LoVo (cell line): ENCODE data around the gene TBC1D9.

Experiments used
- DNase-seq: peaks from one replicate; pipeline ENCODE4 v3.0.0-alpha.2; 2016; ENCODE audit warnings: low spot score

TBC1D9 gene

GRCh38 chr4:140720387-140721304 is 35.5 kb downstream of the TBC1D9 start:
- DNase-seq, result no peak

GRCh38 chr4:140719686-140720085 is 36.5 kb downstream of the TBC1D9 start:
- no peak for DNase-seq

GRCh38 chr4:140719022-140719421 is 37.2 kb downstream of the TBC1D9 start:
- no peak for DNase-seq

GRCh38 chr4:140718241-140718952 is 37.8 kb downstream of the TBC1D9 start:
- no peak for DNase-seq

- DNase-seq, result no peak
Measured at GRCh38 chr4:140717313-140717712, 38.9 kb downstream of the TBC1D9 start.

GRCh38 chr4:140715119-140715518 is 41.1 kb downstream of the TBC1D9 start:
- DNase-seq, result no peak

GRCh38 chr4:140711910-140712309 is 44.3 kb downstream of the TBC1D9 start:
- DNase-seq, result no peak

- no peak for DNase-seq
Measured at GRCh38 chr4:140710908-140711622, 45.1 kb downstream of the TBC1D9 start.

GRCh38 chr4:140707325-140707724 is 48.9 kb downstream of the TBC1D9 start:
- no peak for DNase-seq

- no peak for DNase-seq
Measured at GRCh38 chr4:140706665-140707064, 49.5 kb downstream of the TBC1D9 start.

GRCh38 chr4:140706276-140706625 is 49.9 kb downstream of the TBC1D9 start:
- DNase-seq, result no peak

- no peak for DNase-seq
Measured at GRCh38 chr4:140705625-140706275, 50.4 kb downstream of the TBC1D9 start.

GRCh38 chr4:140704964-140705363 is 51.2 kb downstream of the TBC1D9 start:
- no peak for DNase-seq

- no peak for DNase-seq
Measured at GRCh38 chr4:140704392-140704960, 51.7 kb downstream of the TBC1D9 start.

- no peak for DNase-seq
Measured at GRCh38 chr4:140703463-140703862, 52.7 kb downstream of the TBC1D9 start.

GRCh38 chr4:140702096-140702757 is 54.0 kb downstream of the TBC1D9 start:
- DNase-seq, result no peak

GRCh38 chr4:140701071-140701470 is 55.1 kb downstream of the TBC1D9 start:
- DNase-seq, result no peak

- no peak for DNase-seq
Measured at GRCh38 chr4:140697709-140698560, 58.2 kb downstream of the TBC1D9 start.

GRCh38 chr4:140695483-140695882 is 60.7 kb downstream of the TBC1D9 start:
- no peak for DNase-seq

- DNase-seq, result no peak
Measured at GRCh38 chr4:140693562-140693961, 62.6 kb downstream of the TBC1D9 start.
